Breast epithelium (tissue), 4 donors: Measurements from ENCODE around the gene SEC24C. TPM values are rescaled to one million over a fixed set of nuclear protein-coding genes. Genes with fewer than 3 reads are reported as not detected.
A peak's percentile ranks its signal among the peaks of the same experiment; 100 is the strongest.

ENCODE experiments used
- DNase-seq, 2 donors: peaks; one replicate each; pipeline ENCODE4 v3.0.0-alpha.2; 2019; ENCODE audit warnings: low spot score in 2 of 2
- H3K27ac ChIP-seq, 2 donors: fragments of 200-600 bp; sonication (generic) in 1 of 2; one replicate each; pipeline ENCODE4 v1.5.1; 2016 to 2019; ENCODE audit warnings: mild to moderate bottlenecking in 1 of 2
- H3K27me3 ChIP-seq, 2 donors: fragments of 200-600 bp; sonication (generic) in 1 of 2; one replicate each; pipeline versions ENCODE4 v1.5.1 to v1.6.0; 2017 to 2019; ENCODE audit warnings: control low read depth in 1 of 2, mild to moderate bottlenecking in 1 of 2
- H3K36me3 ChIP-seq: fragments of 200-600 bp; one replicate; pipeline ENCODE4 v1.5.1; 2019
- H3K4me1 ChIP-seq, 2 donors: fragments of 200-600 bp; sonication (generic); one replicate each; pipeline ENCODE4 v1.5.1; 2016 to 2019; ENCODE audit warnings: control low read depth in 1 of 2
- H3K4me3 ChIP-seq, 3 donors: fragments of 200-600 bp; sonication (generic); 1 replicate in 2 of 3; 2 replicates in 1 of 3; pipeline ENCODE4 v1.5.1; 2016 to 2019; ENCODE audit warnings: mild to moderate bottlenecking in 3 of 3, moderate library complexity in 2 of 3
- H3K9me3 ChIP-seq, 2 donors: fragments of 200-600 bp; sonication (generic) in 1 of 2; one replicate each; pipeline ENCODE4 v1.5.1; 2016 to 2019; ENCODE audit warnings: control low read depth in 1 of 2
- CTCF ChIP-seq, 3 donors: fragments of 450-650 bp; IDR thresholded peaks; one replicate each; pipeline ENCODE4 v1.5.1; 2016 to 2017; ENCODE audit warnings: antibody characterized with exemption in 3 of 3, mild to moderate bottlenecking in 3 of 3, moderate library complexity in 3 of 3
- POLR2A ChIP-seq: fragments of 450-650 bp; IDR thresholded peaks from one replicate; pipeline ENCODE4 v1.6.1; 2016; ENCODE audit warnings: antibody characterized with exemption, mild to moderate bottlenecking, moderate library complexity
- POLR2AphosphoS5 ChIP-seq, 3 donors: sonication (generic); formaldehyde crosslinking; IDR thresholded peaks; one replicate each; pipeline ENCODE4 v1.6.1; 2017; ENCODE audit warnings: antibody characterized with exemption in 3 of 3
- intact Hi-C: fragments of 100-400 bp; cut with DNase I; formaldehyde crosslinking; loops from one replicate; pipeline ENCODE4 v1.15.1; 2023; ENCODE audit warnings: low total_unique reads
- total RNA-seq, 3 donors: library from RNA; depleted of rRNA; stranded (reverse); fragments of >200 nt; gene quantifications; one replicate each; pipeline ENCODE4 v1.1.0, GENCODE V29; 2016

Gene SEC24C
- total RNA-seq, 3 donors from 2014 or later: 33.9 to 57.7 (median 50.1) TPM

- intact Hi-C loops: no loop called here
- TF ChIP-seq POLR2AphosphoS5 (IDR thresholded peaks at IDR 0.05): peak; percentile 33 to 76 (median 55)
- TF ChIP-seq POLR2A: peak; percentile 38
- no peak for TF ChIP-seq CTCF (IDR thresholded peaks at IDR 0.05)
- Histone ChIP-seq H3K9me3 (no peaks in the 10 kb centered on the region), H3K4me1 (peaks cover 0 to 5% of the 10 kb centered on the region in 2 donors), H3K27me3 (no peaks in the 10 kb centered on the region), H3K36me3 (no peaks in the 10 kb centered on the region), H3K4me3 (peak overlapping the region; percentile 62 to 87 (median 82)), H3K27ac (peak overlapping the region; percentile 87 to 92)
- DNase-seq: peak; percentile 80 to 90
These were observed 13.8 kb upstream of the SEC24C start for GRCh38 chr10:73730153-73730906.

- no peak for TF ChIP-seq CTCF (IDR thresholded peaks at IDR 0.05)
- no peak for TF ChIP-seq POLR2AphosphoS5 (IDR thresholded peaks at IDR 0.05)
- no peak for TF ChIP-seq POLR2A
- H3K4me3 ChIP-seq: peak overlapping the region in 2 of 3 donors; percentile 48 to 82
- no peaks in the 10 kb centered on the region for H3K9me3 ChIP-seq
- H3K27ac ChIP-seq: no peak overlapping the region
- no peaks in the 10 kb centered on the region for H3K27me3 ChIP-seq
- intact Hi-C loops: no loop called here
- peaks cover 0 to 5% of the 10 kb centered on the region in 2 donors for H3K4me1 ChIP-seq
- no peak for DNase-seq
- no peaks in the 10 kb centered on the region for H3K36me3 ChIP-seq
These were observed 12.4 kb upstream of the SEC24C start for GRCh38 chr10:73731588-73732375.

GRCh38 chr10:73732426-73732825, 11.7 kb upstream of the SEC24C start:
- intact Hi-C loops: no loop called here
- no peak overlapping the region for H3K27ac ChIP-seq
- no peaks in the 10 kb centered on the region for H3K27me3 ChIP-seq
- H3K36me3 ChIP-seq: no peaks in the 10 kb centered on the region
- DNase-seq: no peak
- H3K4me3 ChIP-seq: no peak overlapping the region
- peaks cover 0 to 5% of the 10 kb centered on the region in 2 donors for H3K4me1 ChIP-seq
- no peak for TF ChIP-seq POLR2A
- TF ChIP-seq POLR2AphosphoS5 (IDR thresholded peaks at IDR 0.05): no peak
- no peak for TF ChIP-seq CTCF (IDR thresholded peaks at IDR 0.05)
- H3K9me3 ChIP-seq: no peaks in the 10 kb centered on the region

- no peak overlapping the region for H3K4me3 ChIP-seq
- no peaks in the 10 kb centered on the region for H3K9me3 ChIP-seq
- no peak for TF ChIP-seq POLR2AphosphoS5 (IDR thresholded peaks at IDR 0.05)
- no peak for TF ChIP-seq POLR2A
- no peak for TF ChIP-seq CTCF (IDR thresholded peaks at IDR 0.05)
- H3K27ac ChIP-seq: no peak overlapping the region
- DNase-seq: no peak
- no peaks in the 10 kb centered on the region for H3K27me3 ChIP-seq
- no peaks in the 10 kb centered on the region for H3K36me3 ChIP-seq
- intact Hi-C loops: no loop called here
- H3K4me1 ChIP-seq: peaks cover 0 to 5% of the 10 kb centered on the region in 2 donors
These were observed 11.1 kb upstream of the SEC24C start for GRCh38 chr10:73732931-73733623.
